Measurements from ENCODE around the gene SLC17A1.

- TF ChIP-seq POLR2AphosphoS5 (IDR thresholded peaks at IDR 0.05) = no peak
- no peak for TF ChIP-seq POLR2A (IDR thresholded peaks at IDR 0.05)
- no peak for TF ChIP-seq EP300 (IDR thresholded peaks at IDR 0.05)
- no peak for TF ChIP-seq CTCF (IDR thresholded peaks at IDR 0.05)
Measured at GRCh38 chr6:25852756-25853155, 20.9 kb upstream of the SLC17A1 start.
